Lower leg skin (tissue), 4 donors: ENCODE measurements around the gene ATP4A. TPM values are rescaled to one million over a fixed set of nuclear protein-coding genes. Genes with fewer than 3 reads are reported as not detected.
"Not testable (repeated sequence)": the region's sequence is repeated elsewhere in the genome, so short reads cannot be mapped to it uniquely, and the experiment has no call there.

ENCODE experiments used
- DNase-seq, 2 donors: peaks; one replicate each; pipeline ENCODE4 v3.0.0-alpha.2; 2019; ENCODE audit warnings: low spot score in 2 of 2
- H3K4me3 ChIP-seq: fragments of 200-600 bp; sonication (generic); 2 replicates; pipeline ENCODE4 v1.5.1; 2017; ENCODE audit warnings: mild to moderate bottlenecking, low read depth; ENCODE audit not compliant: poor library complexity, severe bottlenecking
- POLR2A ChIP-seq, 2 donors: fragments of 450-650 bp; IDR thresholded peaks; one replicate each; pipeline ENCODE4 v1.6.1; 2016 to 2017; ENCODE audit warnings: antibody characterized with exemption in 2 of 2, mild to moderate bottlenecking in 1 of 2, moderate library complexity in 1 of 2
- WGBS, 2 donors: methylation state at CpG; one replicate each; pipeline ENCODE4 v1.1.5; 2018; 5-methylcytosine and 5-hydroxymethylcytosine counted together
- intact Hi-C: fragments of 100-400 bp; cut with DNase I; formaldehyde crosslinking; loops from one replicate; pipeline ENCODE4 v1.15.0; 2023; ENCODE audit warnings: low total_unique reads
- total RNA-seq, 4 donors: library from RNA; depleted of rRNA; stranded (reverse); fragments of >200 nt; gene quantifications; one replicate each; pipeline ENCODE4 v1.1.0, GENCODE V29; 2016
- TF ChIP-seq, protein P1 (sequence below), 3 donors: fragments of 450-650 bp; IDR thresholded peaks; one replicate each; pipeline ENCODE4 v1.5.1; 2016; ENCODE audit warnings: antibody characterized with exemption in 3 of 3, mild to moderate bottlenecking in 3 of 3, moderate library complexity in 2 of 3

The ATP4A gene
- total RNA-seq, 4 donors from 2014 or later = not detected

DNA sequence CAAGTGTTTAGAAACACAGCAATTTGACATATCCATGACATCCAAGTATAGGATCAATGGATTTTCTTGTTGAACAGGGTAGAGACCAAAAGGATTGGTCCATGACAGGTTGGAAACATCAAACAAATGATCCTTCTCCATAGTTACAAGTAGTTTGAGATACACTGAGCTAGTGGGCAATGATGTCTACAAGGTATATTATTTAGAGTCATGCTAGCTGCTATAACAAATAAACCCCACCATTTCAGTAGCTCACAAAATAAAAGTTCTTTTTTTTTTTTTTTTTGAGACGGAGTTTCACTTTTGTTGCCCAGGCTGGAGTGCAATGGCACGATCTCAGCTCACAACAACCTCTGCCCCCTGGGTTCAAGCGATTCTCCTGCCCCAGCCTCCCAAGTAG, 44.2 kb upstream of the ATP4A start:
- WGBS, 2 donors = 84 to 89% methylated on average over 3 of the region's 3 CpGs
- TF ChIP-seq POLR2A (IDR thresholded peaks at IDR 0.05) = no peak
- TF ChIP-seq, protein P1, sequence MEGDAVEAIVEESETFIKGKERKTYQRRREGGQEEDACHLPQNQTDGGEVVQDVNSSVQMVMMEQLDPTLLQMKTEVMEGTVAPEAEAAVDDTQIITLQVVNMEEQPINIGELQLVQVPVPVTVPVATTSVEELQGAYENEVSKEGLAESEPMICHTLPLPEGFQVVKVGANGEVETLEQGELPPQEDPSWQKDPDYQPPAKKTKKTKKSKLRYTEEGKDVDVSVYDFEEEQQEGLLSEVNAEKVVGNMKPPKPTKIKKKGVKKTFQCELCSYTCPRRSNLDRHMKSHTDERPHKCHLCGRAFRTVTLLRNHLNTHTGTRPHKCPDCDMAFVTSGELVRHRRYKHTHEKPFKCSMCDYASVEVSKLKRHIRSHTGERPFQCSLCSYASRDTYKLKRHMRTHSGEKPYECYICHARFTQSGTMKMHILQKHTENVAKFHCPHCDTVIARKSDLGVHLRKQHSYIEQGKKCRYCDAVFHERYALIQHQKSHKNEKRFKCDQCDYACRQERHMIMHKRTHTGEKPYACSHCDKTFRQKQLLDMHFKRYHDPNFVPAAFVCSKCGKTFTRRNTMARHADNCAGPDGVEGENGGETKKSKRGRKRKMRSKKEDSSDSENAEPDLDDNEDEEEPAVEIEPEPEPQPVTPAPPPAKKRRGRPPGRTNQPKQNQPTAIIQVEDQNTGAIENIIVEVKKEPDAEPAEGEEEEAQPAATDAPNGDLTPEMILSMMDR (IDR thresholded peaks at IDR 0.05) = no peak
- intact Hi-C loops = no loop called here
- DNase-seq = no peak
- H3K4me3 ChIP-seq = no peak overlapping the region

DNA sequence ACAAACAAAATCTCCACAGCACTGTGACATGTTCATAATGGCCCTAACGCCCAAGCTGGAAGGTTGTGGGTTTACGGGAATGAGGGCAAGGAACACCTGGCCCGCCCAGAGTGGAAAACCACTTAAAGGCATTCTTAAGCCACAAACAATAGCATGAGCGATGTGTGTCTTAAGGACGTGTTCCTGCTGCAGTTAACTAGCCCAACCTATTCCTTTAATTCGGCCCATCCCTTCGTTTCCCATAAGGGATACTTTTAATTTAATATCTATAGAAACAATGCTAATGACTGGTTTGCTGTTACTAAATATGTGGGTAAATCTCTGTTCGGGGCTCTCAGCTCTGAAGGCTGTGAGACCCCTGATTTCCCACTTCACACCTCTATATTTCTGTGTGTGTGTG, 43.7 kb upstream of the ATP4A start:
- intact Hi-C loops, DNase-seq, H3K4me3 ChIP-seq: not testable (repeated sequence)
- 88% methylated on average over 8 of the region's 8 CpGs for WGBS, 2 donors

DNA sequence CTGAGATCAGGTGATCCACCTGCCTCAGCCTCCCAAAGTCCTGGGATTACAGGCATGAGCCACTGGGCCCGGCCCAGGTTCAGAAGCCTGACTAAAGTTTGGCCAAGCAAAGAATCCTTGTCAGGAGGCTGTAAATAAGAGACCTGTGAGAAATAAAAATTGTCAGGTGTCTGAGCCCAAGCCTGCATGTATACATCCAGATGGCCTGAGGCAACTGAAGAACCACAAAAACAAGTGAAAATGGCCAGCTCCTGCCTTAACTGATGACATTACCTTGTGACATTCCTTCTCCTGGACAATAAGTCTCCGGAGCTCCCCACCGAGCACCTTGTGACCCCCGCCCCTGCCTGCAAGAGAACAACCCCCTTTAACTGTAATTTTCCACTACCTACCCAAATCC, 41.0 kb upstream of the ATP4A start:
- 79% methylated on average over 4 of the region's 4 CpGs for WGBS, 2 donors
- intact Hi-C loops, H3K4me3 ChIP-seq, DNase-seq: not testable (repeated sequence)

DNA sequence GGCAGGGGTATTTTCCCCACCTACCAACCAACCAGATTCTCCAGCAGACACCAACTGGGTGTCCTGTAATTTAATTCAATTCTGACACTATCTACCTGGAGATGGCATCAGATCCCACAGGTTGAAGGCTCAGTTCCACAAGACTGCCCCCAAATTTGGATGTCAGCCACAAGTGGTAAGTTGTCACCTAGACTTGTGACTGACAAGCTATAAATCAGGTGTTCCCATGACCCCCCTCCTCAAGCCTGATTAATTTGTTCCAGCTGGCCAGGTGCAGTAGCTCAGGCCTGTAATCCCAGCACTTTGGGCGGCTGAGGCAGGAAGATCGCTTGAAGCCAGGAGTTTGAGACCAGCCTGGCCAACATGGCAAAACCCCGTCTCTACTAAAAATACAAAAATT, 38.5 kb upstream of the ATP4A start:
- intact Hi-C loops = no loop called here
- TF ChIP-seq POLR2A (IDR thresholded peaks at IDR 0.05) = no peak
- TF ChIP-seq, protein P1 (IDR thresholded peaks at IDR 0.05) = no peak

DNA sequence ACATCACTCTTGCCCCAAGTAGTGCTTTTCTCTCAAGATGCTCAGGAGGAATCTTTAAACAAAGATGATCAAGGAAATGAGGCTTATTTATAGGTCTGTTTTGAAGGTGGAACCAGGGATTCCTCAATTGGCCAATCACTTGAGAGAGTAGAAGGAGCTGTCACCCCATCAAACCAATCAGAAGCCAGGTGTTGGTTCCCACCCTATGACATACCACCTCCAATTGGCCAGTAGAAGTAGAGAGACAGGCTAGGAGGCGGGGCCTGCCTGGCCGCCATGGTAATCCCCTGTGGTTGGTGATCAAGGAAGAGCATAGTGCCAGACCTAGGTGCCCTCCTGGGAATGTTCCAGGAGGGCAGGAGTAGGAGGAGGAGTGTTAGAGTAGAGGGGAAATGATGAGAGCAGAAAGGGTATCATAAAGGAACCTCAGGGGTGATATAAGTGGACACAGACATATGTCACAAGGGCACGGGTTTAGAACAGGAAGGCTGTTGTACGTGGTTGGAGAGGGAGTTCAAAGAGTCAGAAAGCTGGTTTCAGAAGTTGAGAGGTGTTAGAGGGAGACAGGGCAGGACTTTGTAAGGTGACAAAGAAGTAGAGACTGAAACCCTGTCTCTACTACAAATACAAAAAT, 33.0 kb upstream of the ATP4A start:
- DNase-seq = no peak
- TF ChIP-seq POLR2A (IDR thresholded peaks at IDR 0.05) = no peak
- TF ChIP-seq, protein P1 (IDR thresholded peaks at IDR 0.05) = no peak

More for the DNA sequence above, 38.5 kb upstream of the ATP4A start:
- H3K4me3 ChIP-seq = no peak overlapping the region
- no peak for DNase-seq
- 90% methylated on average over 3 of the region's 3 CpGs for WGBS, 2 donors

DNA sequence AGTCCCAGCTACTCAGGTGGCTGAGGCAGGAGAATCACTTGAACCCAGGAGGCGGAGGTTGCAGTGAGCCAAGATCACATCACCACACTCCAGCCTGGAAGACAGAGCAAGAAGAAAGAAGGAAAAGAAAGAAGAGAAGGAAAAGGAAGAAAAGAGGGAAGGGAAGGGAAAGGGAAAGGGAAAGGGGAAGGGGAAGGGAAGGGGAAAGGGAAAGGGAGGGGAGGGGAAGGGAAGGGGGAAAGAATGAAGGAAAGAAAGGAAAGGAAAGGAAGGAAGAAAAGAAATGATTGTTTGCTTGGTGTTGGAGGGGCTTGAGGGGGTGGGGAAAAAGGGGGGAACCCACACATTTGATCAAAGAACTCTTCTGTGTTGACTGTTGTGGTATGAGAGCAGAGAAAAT, 32.5 kb upstream of the ATP4A start:
- DNase-seq = no peak
- TF ChIP-seq, protein P1 (IDR thresholded peaks at IDR 0.05) = no peak
- no peak for TF ChIP-seq POLR2A (IDR thresholded peaks at IDR 0.05)
- no peak overlapping the region for H3K4me3 ChIP-seq
- WGBS, 2 donors = 93 to 100% methylated on average over 1 of the region's 1 CpG
- intact Hi-C loops = no loop called here

More for the DNA sequence above, 33.0 kb upstream of the ATP4A start:
- 71 to 77% methylated on average over 4 of the region's 4 CpGs for WGBS, 2 donors
- intact Hi-C loops = no loop called here
- no peak overlapping the region for H3K4me3 ChIP-seq

DNA sequence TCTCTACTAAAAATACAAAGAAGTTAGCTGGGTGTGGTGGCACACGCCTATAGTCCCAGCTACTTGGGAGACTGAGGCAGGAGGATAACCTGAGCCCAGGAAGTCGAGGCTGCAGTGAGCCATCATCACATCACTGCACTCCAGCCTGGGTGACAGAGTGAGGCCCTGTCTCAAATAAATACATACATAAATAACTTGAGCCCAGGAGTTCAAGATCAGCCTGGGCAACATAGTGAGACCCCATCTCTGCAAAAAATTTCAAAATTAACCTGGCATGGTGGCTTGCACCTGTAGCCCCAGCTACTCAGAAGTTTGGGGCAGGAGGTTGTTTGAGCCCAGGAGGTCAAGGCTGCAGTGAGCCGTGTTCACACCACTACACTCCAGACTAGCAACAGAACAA, 31.6 kb upstream of the ATP4A start:
- intact Hi-C loops, DNase-seq, H3K4me3 ChIP-seq: not testable (repeated sequence)
- WGBS, 2 donors = 65 to 72% methylated on average over 3 of the region's 3 CpGs
